ENCODE results near the gene RHOB. TPM values are rescaled to one million over a fixed set of nuclear protein-coding genes. Genes with fewer than 3 reads are reported as not detected.
A peak's percentile ranks its signal among the peaks of the same experiment; 100 is the strongest.

RHOB gene
- 100 to 1,000 TPM in 1 of 5 experiments, 10 to 100 TPM in 2, 1 to 10 TPM in 2; 2.5 to 244 (median 11.7) TPM for total RNA-seq
- under 1 TPM; 0.64 to 0.71 TPM for polyA plus RNA-seq
- total RNA-seq = 233 reads per million, percentile 94 among the genes with 10 or more reads in this experiment

DNA sequence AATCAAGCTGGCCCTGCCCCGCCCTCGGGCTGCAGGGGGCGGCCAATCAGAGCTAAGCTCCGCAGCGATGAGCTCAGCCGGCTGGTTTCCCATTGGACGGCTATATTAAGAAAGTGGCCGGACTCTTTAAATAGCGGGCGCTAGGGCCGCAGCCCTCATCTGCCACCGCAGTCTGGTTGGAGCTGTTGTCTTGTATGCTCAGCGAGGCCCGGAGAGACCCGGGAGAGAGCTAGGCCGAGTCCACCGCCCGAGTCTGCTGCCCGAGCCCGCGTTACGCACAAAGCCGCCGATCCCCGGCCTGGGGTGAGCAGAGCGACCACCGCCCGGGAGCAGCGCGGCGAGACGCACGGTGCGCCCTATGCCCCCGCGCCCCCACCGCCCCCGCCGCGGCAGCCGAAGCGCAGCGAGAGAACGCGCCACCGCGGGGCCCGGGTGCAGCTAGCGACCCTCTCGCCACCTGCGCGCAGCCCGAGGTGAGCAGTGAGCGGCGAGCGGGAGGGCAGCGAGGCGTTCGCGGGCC is at the start of gene RHOB:
TSS of gene RHOB (plus strand) at position 158 of the 520 bp plus-strand sequence. CDS start 392 bp downstream, outside the sequence.
- H3K27me3 Mint-ChIP-seq = peaks cover 0 to 68% (median 13%) of the 10 kb centered on the region in 5 donors
- H3K4me1 Mint-ChIP-seq = peaks cover 0 to 7% (median 4%) of the 10 kb centered on the region in 7 donors

DNA sequence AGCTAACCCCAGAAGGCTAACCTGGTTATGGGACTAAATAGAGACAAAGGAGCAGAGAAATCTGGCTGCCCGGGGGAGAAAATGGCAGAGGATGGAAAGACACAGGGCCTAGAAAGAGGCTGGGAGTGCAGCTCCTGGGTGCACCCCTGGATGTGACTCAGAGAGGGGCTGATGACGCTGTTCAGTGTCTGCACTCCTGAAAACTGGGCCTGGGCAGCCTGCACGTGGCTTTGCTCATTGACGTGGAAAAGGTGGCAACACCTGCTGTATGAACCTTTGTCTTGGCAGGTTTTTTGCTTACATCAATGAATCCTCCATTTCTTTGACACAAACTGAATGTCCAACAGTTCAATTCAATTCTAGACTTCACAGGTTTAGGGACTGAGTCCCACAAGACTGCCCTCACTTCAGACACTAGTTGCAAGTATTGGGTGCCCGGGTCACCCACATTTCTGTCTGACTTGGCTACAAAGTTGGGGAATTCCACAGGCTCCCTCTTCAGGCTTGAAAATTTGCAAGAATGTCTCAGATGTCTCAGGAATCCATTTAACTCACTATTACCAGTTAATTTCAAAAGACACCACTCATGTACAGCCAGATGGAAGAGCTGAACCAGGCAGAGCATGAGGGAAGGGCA is 48.9 kb upstream of the RHOB start:
- Histone ChIP-seq H3K4me3 (ENCODE audit: low read length) (no peak overlapping the region), H3K27ac (ENCODE audit: low read depth, low read length) (no peak overlapping the region), H3K9me3 (ENCODE audit: control insufficient read depth in 2 of 3, low read length in 3 of 3) (no peaks in the 10 kb centered on the region), H3K27me3 (ENCODE audit: control insufficient read depth in 2 of 2, insufficient read depth in 2 of 2, low read length in 2 of 2) (no peaks in the 10 kb centered on the region), H3K36me3 (ENCODE audit: control insufficient read depth in 2 of 3, insufficient read depth in 3 of 3, low read length in 3 of 3) (no peaks in the 10 kb centered on the region), H3K4me1 (ENCODE audit: control insufficient read depth in 2 of 2, insufficient read depth in 2 of 2, low read length in 2 of 2) (no peaks in the 10 kb centered on the region)
- Mint-ChIP-seq H3K36me3 (no peaks in the 10 kb centered on the region), H3K9me3 (no peaks in the 10 kb centered on the region), H3K4me3 (no peak overlapping the region), H3K27me3 (peaks cover 0 to 44% (median 7%) of the 10 kb centered on the region in 5 donors), H3K27ac (no peak overlapping the region), H3K4me1 (peaks cover 0 to 2% (median 0%) of the 10 kb centered on the region in 7 donors)
- ChIA-PET POLR2A (no interaction called here), CTCF (no interaction called here)
- no peak for ATAC-seq
- intact Hi-C loops (cut with micrococcal nuclease) = no loop called here
- no peak for DNase-seq

More for the DNA sequence above, at the start of gene RHOB:
- peak within 1 kb of the TSS; percentile 77 to 88 (median 81) for H3K4me3 Mint-ChIP-seq
- peaks cover 6 to 12% of the 10 kb centered on the region in 2 donors for H3K4me1 ChIP-seq (ENCODE audit: control insufficient read depth in 2 of 2, insufficient read depth in 2 of 2, low read length in 2 of 2)
- H3K9me3 Mint-ChIP-seq = no peaks in the 10 kb centered on the region
- H3K27ac ChIP-seq (ENCODE audit: low read depth, low read length) = peak within 1 kb of the TSS; percentile 59
- ChIA-PET CTCF (interaction anchor here (0.6 to 2.0 kb wide), 5 partner anchors 36 to 310 kb away, joined by 3 to 14 read pairs (median 4); partner anchors contain the start of gene HS1BP3), POLR2A (interaction anchor here (0.7 to 2.6 kb wide), 17 partner anchors 10 to 407 kb away, joined by 3 to 41 read pairs (median 5); partner anchors contain the start of genes HS1BP3 and LAPTM4A)
- intact Hi-C loops (cut with micrococcal nuclease) = loop anchor here (1.0 to 5.0 kb wide), 11 partner anchors 96 to 1100 kb away; partner anchors contain the start of genes HS1BP3 (in 2 of the 2), LAPTM4A (in 2 of the 2), LDAH (in 1 of the 2) and PUM2 (in 1 of the 2)
- ATAC-seq (peak; percentile 97), DNase-seq (peak; percentile 75 to 90 (median 82))
- H3K27me3 ChIP-seq (ENCODE audit: control insufficient read depth in 2 of 2, insufficient read depth in 2 of 2, low read length in 2 of 2) = peaks cover 0 to 3% of the 10 kb centered on the region in 2 donors
- H3K27ac Mint-ChIP-seq = peak within 1 kb of the TSS in 5 of 9 donors; percentile 11 to 81 (median 51)
- no peaks in the 10 kb centered on the region for H3K36me3 Mint-ChIP-seq
- H3K4me3 ChIP-seq (ENCODE audit: low read length) = peak within 1 kb of the TSS; percentile 71
- no peaks in the 10 kb centered on the region for H3K9me3 ChIP-seq (ENCODE audit: control insufficient read depth in 2 of 3, low read length in 3 of 3)
- H3K36me3 ChIP-seq (ENCODE audit: control insufficient read depth in 2 of 3, insufficient read depth in 3 of 3, low read length in 3 of 3) = no peaks in the 10 kb centered on the region

DNA sequence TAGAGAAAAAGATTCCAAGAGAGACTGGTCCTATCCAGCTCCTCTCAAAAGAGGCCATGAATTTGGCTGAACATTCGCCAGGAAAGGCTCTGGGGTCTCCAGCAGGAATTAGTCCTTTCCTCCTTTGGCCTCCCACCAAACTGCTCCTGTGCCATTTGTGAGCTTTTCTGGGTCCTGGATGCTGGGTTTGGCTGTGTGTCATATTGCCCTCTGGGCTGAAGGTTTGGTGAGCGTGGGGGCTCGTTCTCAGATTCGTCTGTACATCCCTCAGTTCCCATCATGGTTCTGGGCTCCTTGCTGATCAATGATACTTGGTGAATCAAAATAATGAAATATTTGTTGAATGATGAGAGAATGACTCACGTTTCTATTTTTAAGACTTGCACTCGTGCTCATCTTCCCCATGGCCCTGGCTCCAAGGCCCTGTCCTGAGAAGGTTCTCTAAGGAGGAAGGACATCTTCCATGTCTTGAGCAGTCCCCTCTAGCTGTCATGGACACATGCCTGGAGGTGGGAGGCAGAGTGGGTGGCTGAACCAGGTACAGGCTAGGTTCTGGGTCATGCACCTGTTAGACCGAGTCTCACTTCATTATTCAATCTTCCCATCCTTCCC is 47.8 kb upstream of the RHOB start:
- intact Hi-C loops (cut with micrococcal nuclease) = no loop called here
- H3K36me3 Mint-ChIP-seq = no peaks in the 10 kb centered on the region
- H3K9me3 ChIP-seq (ENCODE audit: control insufficient read depth in 2 of 3, low read length in 3 of 3) = no peaks in the 10 kb centered on the region
- no peaks in the 10 kb centered on the region for H3K36me3 ChIP-seq (ENCODE audit: control insufficient read depth in 2 of 3, insufficient read depth in 3 of 3, low read length in 3 of 3)
- CTCF ChIA-PET = interaction anchor here (1.0 kb wide), 1 partner anchor 10 kb away, joined by 3 read pairs; no protein-coding TSS in a partner anchor
- DNase-seq = no peak
- peaks cover 0 to 46% (median 7%) of the 10 kb centered on the region in 5 donors for H3K27me3 Mint-ChIP-seq
- no peak overlapping the region for H3K27ac ChIP-seq (ENCODE audit: low read depth, low read length)
- H3K9me3 Mint-ChIP-seq = no peaks in the 10 kb centered on the region
- ATAC-seq = no peak
- no peak overlapping the region for H3K27ac Mint-ChIP-seq
- POLR2A ChIA-PET = no interaction called here
- no peaks in the 10 kb centered on the region for H3K27me3 ChIP-seq (ENCODE audit: control insufficient read depth in 2 of 2, insufficient read depth in 2 of 2, low read length in 2 of 2)
- peaks cover 0 to 2% (median 0%) of the 10 kb centered on the region in 7 donors for H3K4me1 Mint-ChIP-seq
- H3K4me3 ChIP-seq (ENCODE audit: low read length) = no peak overlapping the region
- no peaks in the 10 kb centered on the region for H3K4me1 ChIP-seq (ENCODE audit: control insufficient read depth in 2 of 2, insufficient read depth in 2 of 2, low read length in 2 of 2)
- H3K4me3 Mint-ChIP-seq = no peak overlapping the region

DNA sequence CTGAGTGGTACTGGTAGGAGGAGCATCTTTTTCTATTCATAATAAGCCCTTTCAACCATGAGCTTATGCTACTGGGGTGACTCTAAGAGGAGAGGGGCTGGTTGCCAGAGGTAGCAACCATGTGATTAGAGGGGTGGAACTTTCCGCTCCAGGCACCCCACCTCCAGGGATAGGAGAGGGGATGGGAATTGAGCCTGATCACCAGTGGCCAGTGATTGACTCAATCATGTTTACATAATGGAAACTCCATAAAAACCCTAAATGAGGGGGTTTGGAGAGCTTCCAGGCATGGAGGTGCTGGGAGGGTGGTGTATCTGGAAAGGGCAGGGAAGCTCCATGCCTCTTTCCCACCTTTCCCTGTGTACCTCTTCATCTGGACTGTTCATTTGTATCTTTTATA is 46.6 kb upstream of the RHOB start:
- Mint-ChIP-seq H3K4me3 (no peak overlapping the region), H3K27ac (no peak overlapping the region), H3K4me1 (peaks cover 0 to 2% (median 0%) of the 10 kb centered on the region in 7 donors), H3K36me3 (no peaks in the 10 kb centered on the region), H3K9me3 (no peaks in the 10 kb centered on the region), H3K27me3 (peaks cover 0 to 51% (median 7%) of the 10 kb centered on the region in 5 donors)
- ATAC-seq (no peak), DNase-seq (no peak)
- no peak overlapping the region for H3K4me3 ChIP-seq (ENCODE audit: low read length)
- no peaks in the 10 kb centered on the region for H3K4me1 ChIP-seq (ENCODE audit: control insufficient read depth in 2 of 2, insufficient read depth in 2 of 2, low read length in 2 of 2)
- H3K27me3 ChIP-seq (ENCODE audit: control insufficient read depth in 2 of 2, insufficient read depth in 2 of 2, low read length in 2 of 2) = no peaks in the 10 kb centered on the region
- no peaks in the 10 kb centered on the region for H3K9me3 ChIP-seq (ENCODE audit: control insufficient read depth in 2 of 3, low read length in 3 of 3)
- H3K36me3 ChIP-seq (ENCODE audit: control insufficient read depth in 2 of 3, insufficient read depth in 3 of 3, low read length in 3 of 3) = no peaks in the 10 kb centered on the region
- intact Hi-C loops (cut with micrococcal nuclease) = no loop called here
- no peak overlapping the region for H3K27ac ChIP-seq (ENCODE audit: low read depth, low read length)
- ChIA-PET POLR2A (no interaction called here), CTCF (no interaction called here)

DNA sequence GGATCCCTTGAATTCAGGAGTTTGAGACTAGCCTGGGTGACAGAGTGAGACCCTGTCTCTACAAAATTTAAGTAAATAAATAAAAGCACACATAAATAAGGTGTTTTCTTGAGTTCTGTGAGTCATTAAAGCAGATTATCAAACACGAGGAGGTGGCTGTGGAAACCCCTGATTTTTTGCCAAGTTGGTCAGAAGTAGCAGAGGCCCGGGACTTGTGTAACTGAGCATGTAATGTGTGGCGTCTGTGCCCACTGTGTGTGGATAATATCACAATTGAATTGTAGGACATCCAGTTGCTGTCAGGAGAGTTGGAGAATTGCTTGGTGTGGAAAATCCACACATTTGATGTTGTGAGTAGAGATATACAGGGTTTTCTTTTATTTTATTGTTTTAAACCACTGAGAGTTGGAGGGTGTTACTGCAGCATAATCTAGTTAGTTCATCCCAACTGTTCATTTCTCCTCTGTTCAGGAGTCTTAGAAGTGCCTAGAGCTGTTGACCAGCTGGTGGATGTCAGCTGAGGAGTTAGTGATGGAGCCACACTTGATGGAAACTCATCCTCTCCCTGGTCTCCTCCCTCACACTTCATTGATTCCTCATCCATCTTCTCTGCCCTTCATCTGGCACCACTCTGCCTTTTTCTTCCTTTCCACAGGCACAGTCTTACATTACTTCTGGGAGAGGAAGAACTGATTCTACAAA is 45.9 kb upstream of the RHOB start:
- Histone ChIP-seq H3K4me3 (ENCODE audit: low read length) (no peak overlapping the region), H3K27me3 (ENCODE audit: control insufficient read depth in 2 of 2, insufficient read depth in 2 of 2, low read length in 2 of 2) (no peaks in the 10 kb centered on the region), H3K36me3 (ENCODE audit: control insufficient read depth in 2 of 3, insufficient read depth in 3 of 3, low read length in 3 of 3) (no peaks in the 10 kb centered on the region), H3K27ac (ENCODE audit: low read depth, low read length) (no peak overlapping the region), H3K9me3 (ENCODE audit: control insufficient read depth in 2 of 3, low read length in 3 of 3) (no peaks in the 10 kb centered on the region), H3K4me1 (ENCODE audit: control insufficient read depth in 2 of 2, insufficient read depth in 2 of 2, low read length in 2 of 2) (no peaks in the 10 kb centered on the region)
- ChIA-PET CTCF (no interaction called here), POLR2A (no interaction called here)
- H3K27me3 Mint-ChIP-seq = peaks cover 0 to 52% (median 6%) of the 10 kb centered on the region in 5 donors
- no peak for DNase-seq
- H3K4me3 Mint-ChIP-seq = no peak overlapping the region
- ATAC-seq = no peak
- no peaks in the 10 kb centered on the region for H3K36me3 Mint-ChIP-seq
- H3K4me1 Mint-ChIP-seq = peaks cover 0 to 2% (median 0%) of the 10 kb centered on the region in 7 donors
- H3K27ac Mint-ChIP-seq = peak overlapping the region in 1 of 9 donors; percentile 52
- intact Hi-C loops (cut with micrococcal nuclease) = no loop called here
- H3K9me3 Mint-ChIP-seq = no peaks in the 10 kb centered on the region

DNA sequence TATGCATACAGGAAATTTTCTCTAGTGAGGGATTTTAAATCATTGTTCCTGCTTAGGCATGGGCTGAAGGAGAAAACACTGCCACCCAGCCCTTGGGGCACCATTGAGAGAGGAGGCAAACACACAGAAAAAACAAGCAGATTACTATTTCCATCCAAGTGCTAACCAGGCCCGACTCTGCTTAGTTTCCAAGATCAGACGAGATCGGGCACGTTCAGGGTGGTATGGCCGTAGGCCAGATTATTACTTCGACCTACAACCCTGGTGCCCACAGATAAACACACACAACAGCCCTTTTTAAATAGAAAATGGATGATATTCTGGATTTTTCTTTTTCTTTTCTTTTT is 45.4 kb upstream of the RHOB start:
- Histone ChIP-seq H3K36me3 (ENCODE audit: control insufficient read depth in 2 of 3, insufficient read depth in 3 of 3, low read length in 3 of 3) (no peaks in the 10 kb centered on the region), H3K27ac (ENCODE audit: low read depth, low read length) (no peak overlapping the region), H3K4me3 (ENCODE audit: low read length) (no peak overlapping the region), H3K9me3 (ENCODE audit: control insufficient read depth in 2 of 3, low read length in 3 of 3) (no peaks in the 10 kb centered on the region), H3K4me1 (ENCODE audit: control insufficient read depth in 2 of 2, insufficient read depth in 2 of 2, low read length in 2 of 2) (no peaks in the 10 kb centered on the region), H3K27me3 (ENCODE audit: control insufficient read depth in 2 of 2, insufficient read depth in 2 of 2, low read length in 2 of 2) (no peaks in the 10 kb centered on the region)
- POLR2A ChIA-PET = no interaction called here
- Mint-ChIP-seq H3K27me3 (peaks cover 0 to 48% (median 3%) of the 10 kb centered on the region in 5 donors), H3K27ac (peak overlapping the region in 1 of 9 donors; percentile 52), H3K4me3 (no peak overlapping the region), H3K36me3 (no peaks in the 10 kb centered on the region), H3K4me1 (no peaks in the 10 kb centered on the region), H3K9me3 (no peaks in the 10 kb centered on the region)
- DNase-seq = no peak
- ATAC-seq = no peak
- intact Hi-C loops (cut with micrococcal nuclease) = no loop called here
- CTCF ChIA-PET = no interaction called here
